Vagina (tissue), 2 donors: ENCODE results near the gene GAL. TPM values are rescaled to one million over a fixed set of nuclear protein-coding genes. Genes with fewer than 3 reads are reported as not detected.

Source experiments
- DNase-seq, 2 donors: peaks; one replicate each; pipeline ENCODE4 v3.0.0-alpha.2; 2017; ENCODE audit errors: extremely low spot score in 2 of 2
- H3K27ac ChIP-seq: fragments of 200-600 bp; sonication (generic); one replicate; pipeline ENCODE4 v1.5.1; 2019
- H3K27me3 ChIP-seq: fragments of 200-600 bp; sonication (generic); one replicate; pipeline ENCODE4 v1.5.1; 2019
- H3K36me3 ChIP-seq, 2 donors: fragments of 200-600 bp; sonication (generic); one replicate each; pipeline ENCODE4 v1.5.1; 2017 to 2019
- H3K4me1 ChIP-seq: fragments of 200-600 bp; sonication (generic); one replicate; pipeline ENCODE4 v1.5.1; 2019
- H3K4me3 ChIP-seq, 2 donors: fragments of 200-600 bp; sonication (generic); 1 replicate in 1 of 2; 2 replicates in 1 of 2; pipeline ENCODE4 v1.5.1; 2016 to 2019
- H3K9me3 ChIP-seq: fragments of 200-600 bp; sonication (generic); one replicate; pipeline ENCODE4 v1.5.1; 2019
- POLR2A ChIP-seq, 2 donors: fragments of 450-650 bp; IDR thresholded peaks; one replicate each; pipeline ENCODE4 v1.6.1; 2017; ENCODE audit warnings: antibody characterized with exemption in 2 of 2, mild to moderate bottlenecking in 2 of 2, moderate library complexity in 2 of 2
- POLR2AphosphoS5 ChIP-seq, 2 donors: sonication (generic); formaldehyde crosslinking; IDR thresholded peaks; one replicate each; pipeline ENCODE4 v1.9.0; 2017; ENCODE audit warnings: antibody characterized with exemption in 2 of 2, mild to moderate bottlenecking in 2 of 2, low read depth in 1 of 2; ENCODE audit not compliant: insufficient read depth in 1 of 2
- intact Hi-C: fragments of 100-400 bp; cut with DNase I; formaldehyde crosslinking; loops from one replicate; pipeline ENCODE4 v1.15.1; 2023
- total RNA-seq: library from RNA; depleted of rRNA; stranded (reverse); fragments of >200 nt; gene quantifications from one replicate; pipeline ENCODE4 v1.2.3, GENCODE V29; 2016
- TF ChIP-seq, protein P1 (sequence below), 3 experiments: fragments of 450-650 bp in 2 of 3; fragments of 200-600 bp in 1 of 3; sonication (generic) in 1 of 3; IDR thresholded peaks; one replicate each; pipeline ENCODE4 v1.5.1; 2017 to 2019; ENCODE audit warnings: antibody characterized with exemption in 3 of 3, mild to moderate bottlenecking in 2 of 3, moderate library complexity in 2 of 3

Gene GAL
- total RNA-seq, 1 donor from 2014 or later: 15.7 TPM

DNA sequence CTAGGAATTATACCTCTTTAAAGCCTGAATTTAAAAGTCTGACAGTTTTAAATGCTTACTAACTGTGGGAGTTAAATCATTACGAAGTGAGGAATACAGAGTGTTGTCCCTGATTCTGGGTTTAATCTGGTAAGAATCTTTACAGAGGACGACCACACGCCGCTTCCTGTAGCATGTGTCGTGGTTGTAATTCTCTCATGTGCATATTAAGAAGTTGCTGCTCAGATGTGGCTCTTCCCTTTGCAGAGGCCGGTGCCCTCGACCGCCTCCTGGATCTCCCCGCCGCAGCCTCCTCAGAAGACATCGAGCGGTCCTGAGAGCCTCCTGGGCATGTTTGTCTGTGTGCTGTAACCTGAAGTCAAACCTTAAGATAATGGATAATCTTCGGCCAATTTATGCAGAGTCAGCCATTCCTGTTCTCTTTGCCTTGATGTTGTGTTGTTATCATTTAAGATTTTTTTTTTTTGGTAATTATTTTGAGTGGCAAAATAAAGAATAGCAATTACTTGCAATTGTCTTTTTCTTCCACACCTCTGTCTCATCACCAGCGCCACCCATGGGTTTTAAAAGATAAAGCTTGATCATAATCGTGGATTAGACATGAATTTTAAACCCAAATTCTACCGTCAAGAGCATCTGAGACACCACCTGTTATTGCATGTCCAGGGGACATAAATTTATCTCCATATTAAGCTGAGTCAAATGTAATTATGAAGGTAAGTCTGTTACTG, 6.5 kb downstream of the GAL start:
- Histone ChIP-seq H3K36me3 (no peaks in the 10 kb centered on the region), H3K4me3 (no peak overlapping the region), H3K9me3 (no peaks in the 10 kb centered on the region), H3K4me1 (no peaks in the 10 kb centered on the region), H3K27me3 (no peaks in the 10 kb centered on the region), H3K27ac (no peak overlapping the region)
- DNase-seq: no peak
- no peak for TF ChIP-seq POLR2AphosphoS5 (IDR thresholded peaks at IDR 0.05; ENCODE audit: insufficient read depth in 1 of 2, low read depth in 1 of 2)
- TF ChIP-seq, protein P1, sequence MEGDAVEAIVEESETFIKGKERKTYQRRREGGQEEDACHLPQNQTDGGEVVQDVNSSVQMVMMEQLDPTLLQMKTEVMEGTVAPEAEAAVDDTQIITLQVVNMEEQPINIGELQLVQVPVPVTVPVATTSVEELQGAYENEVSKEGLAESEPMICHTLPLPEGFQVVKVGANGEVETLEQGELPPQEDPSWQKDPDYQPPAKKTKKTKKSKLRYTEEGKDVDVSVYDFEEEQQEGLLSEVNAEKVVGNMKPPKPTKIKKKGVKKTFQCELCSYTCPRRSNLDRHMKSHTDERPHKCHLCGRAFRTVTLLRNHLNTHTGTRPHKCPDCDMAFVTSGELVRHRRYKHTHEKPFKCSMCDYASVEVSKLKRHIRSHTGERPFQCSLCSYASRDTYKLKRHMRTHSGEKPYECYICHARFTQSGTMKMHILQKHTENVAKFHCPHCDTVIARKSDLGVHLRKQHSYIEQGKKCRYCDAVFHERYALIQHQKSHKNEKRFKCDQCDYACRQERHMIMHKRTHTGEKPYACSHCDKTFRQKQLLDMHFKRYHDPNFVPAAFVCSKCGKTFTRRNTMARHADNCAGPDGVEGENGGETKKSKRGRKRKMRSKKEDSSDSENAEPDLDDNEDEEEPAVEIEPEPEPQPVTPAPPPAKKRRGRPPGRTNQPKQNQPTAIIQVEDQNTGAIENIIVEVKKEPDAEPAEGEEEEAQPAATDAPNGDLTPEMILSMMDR (IDR thresholded peaks at IDR 0.05): no peak
- no peak for TF ChIP-seq POLR2A (IDR thresholded peaks at IDR 0.05)
- intact Hi-C loops: no loop called here

DNA sequence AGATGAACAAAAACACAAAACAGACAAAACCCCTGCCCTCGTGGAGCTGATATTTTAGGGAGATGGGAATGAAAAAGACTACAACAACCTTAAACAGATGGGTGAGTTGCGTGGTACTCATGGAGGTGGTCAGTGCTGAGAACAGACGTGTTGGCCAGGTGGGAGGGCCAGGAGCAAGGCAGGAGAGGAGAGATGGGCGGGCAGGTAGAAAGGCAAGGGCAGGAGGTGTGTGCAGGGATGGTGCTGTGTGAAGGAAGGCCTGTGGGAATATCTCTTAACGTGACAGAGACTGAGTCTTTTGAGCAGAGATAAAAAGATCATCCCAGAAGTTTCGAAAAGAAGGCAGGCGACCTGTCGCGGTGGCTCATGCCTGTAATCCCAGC, 7.0 kb downstream of the GAL start:
- TF ChIP-seq, protein P1 (IDR thresholded peaks at IDR 0.05): no peak
- TF ChIP-seq POLR2AphosphoS5 (IDR thresholded peaks at IDR 0.05; ENCODE audit: insufficient read depth in 1 of 2, low read depth in 1 of 2) (no peak), POLR2A (IDR thresholded peaks at IDR 0.05) (no peak)
- H3K4me1 ChIP-seq: no peaks in the 10 kb centered on the region
- H3K27me3 ChIP-seq: no peaks in the 10 kb centered on the region
- H3K4me3 ChIP-seq: no peak overlapping the region
- H3K36me3 ChIP-seq: no peaks in the 10 kb centered on the region
- H3K27ac ChIP-seq: no peak overlapping the region
- intact Hi-C loops: no loop called here
- no peak for DNase-seq
- H3K9me3 ChIP-seq: no peaks in the 10 kb centered on the region

DNA sequence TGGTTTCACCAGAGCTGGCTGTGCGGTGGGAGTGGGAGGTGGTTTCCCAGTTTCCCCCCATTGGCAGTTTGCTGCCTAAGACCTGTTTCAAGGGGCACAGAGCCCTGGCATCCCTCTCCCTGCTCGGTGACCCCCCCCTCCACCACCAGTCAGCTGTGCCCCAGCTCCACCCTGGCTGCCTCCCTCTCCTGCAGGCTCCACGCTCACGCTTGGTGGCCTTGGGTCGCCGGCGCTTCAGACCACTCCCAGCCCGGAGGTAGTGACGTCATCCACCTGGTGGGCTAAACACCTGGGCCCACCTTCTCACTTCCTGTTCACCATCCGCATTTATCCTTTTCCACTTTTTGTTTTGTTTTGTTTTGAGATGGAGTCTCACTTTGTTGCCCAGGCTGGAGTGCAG, 7.8 kb downstream of the GAL start:
- H3K4me1 ChIP-seq: no peaks in the 10 kb centered on the region
- H3K4me3 ChIP-seq: no peak overlapping the region
- H3K36me3 ChIP-seq: no peaks in the 10 kb centered on the region
- H3K27ac ChIP-seq: no peak overlapping the region
- no peaks in the 10 kb centered on the region for H3K9me3 ChIP-seq
- intact Hi-C loops: no loop called here
- TF ChIP-seq POLR2AphosphoS5 (IDR thresholded peaks at IDR 0.05; ENCODE audit: insufficient read depth in 1 of 2, low read depth in 1 of 2) (no peak), POLR2A (IDR thresholded peaks at IDR 0.05) (no peak)
- H3K27me3 ChIP-seq: no peaks in the 10 kb centered on the region
- DNase-seq: no peak

GRCh38 chr11:68692871-68693483, 8.6 kb downstream of the GAL start:
- no peaks in the 10 kb centered on the region for H3K36me3 ChIP-seq
- H3K4me1 ChIP-seq: no peaks in the 10 kb centered on the region
- intact Hi-C loops: no loop called here
- DNase-seq: no peak
- H3K9me3 ChIP-seq: no peaks in the 10 kb centered on the region
- no peaks in the 10 kb centered on the region for H3K27me3 ChIP-seq
- TF ChIP-seq POLR2AphosphoS5 (IDR thresholded peaks at IDR 0.05; ENCODE audit: insufficient read depth in 1 of 2, low read depth in 1 of 2) (no peak), POLR2A (IDR thresholded peaks at IDR 0.05) (no peak)
- TF ChIP-seq, protein P1 (IDR thresholded peaks at IDR 0.05): no peak
- H3K4me3 ChIP-seq: no peak overlapping the region
- H3K27ac ChIP-seq: no peak overlapping the region

DNA sequence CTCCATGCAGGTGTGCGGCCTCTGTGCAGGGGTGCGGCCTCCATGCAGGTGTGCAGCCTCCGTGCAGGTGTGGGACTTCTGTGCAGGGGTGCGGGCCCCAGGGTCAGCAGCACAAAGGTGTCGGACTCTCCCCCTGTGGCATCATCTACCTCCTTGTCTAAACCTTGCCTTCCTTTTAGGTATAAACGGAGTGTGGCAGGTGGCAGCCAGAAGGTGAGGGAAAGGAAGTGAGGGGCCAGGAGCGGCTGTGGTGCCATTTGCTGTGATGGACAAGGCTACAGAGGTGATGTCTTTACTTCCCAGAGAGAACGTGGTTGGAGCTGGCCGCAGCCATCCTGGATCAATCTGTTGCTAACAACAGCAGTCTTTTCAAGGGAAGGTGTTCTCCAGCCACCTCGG, 9.1 kb downstream of the GAL start:
- no peak overlapping the region for H3K27ac ChIP-seq
- DNase-seq: no peak
- TF ChIP-seq POLR2AphosphoS5 (IDR thresholded peaks at IDR 0.05; ENCODE audit: insufficient read depth in 1 of 2, low read depth in 1 of 2) (no peak), POLR2A (IDR thresholded peaks at IDR 0.05) (no peak)
- TF ChIP-seq, protein P1 (IDR thresholded peaks at IDR 0.05): no peak
- intact Hi-C loops: no loop called here
- H3K4me3 ChIP-seq: no peak overlapping the region
- no peaks in the 10 kb centered on the region for H3K4me1 ChIP-seq
- H3K27me3 ChIP-seq: no peaks in the 10 kb centered on the region
- H3K36me3 ChIP-seq: no peaks in the 10 kb centered on the region
- H3K9me3 ChIP-seq: no peaks in the 10 kb centered on the region
